HG03025 (cell line): ENCODE measurements around the gene ERC2.
"Not testable (repeated sequence)": the region's sequence is repeated elsewhere in the genome, so short reads cannot be mapped to it uniquely, and the experiment has no call there.

Experiments used
- ATAC-seq: cut with Tn5 transposase; IDR thresholded peaks from one replicate; pipeline ENCODE4 v1.9.1; 2021; ENCODE audit warnings: mild to moderate bottlenecking, moderate library complexity; ENCODE audit not compliant: unreplicated experiment, low FRiP score

The ERC2 gene

GRCh38 chr3:55870594-55870993, 597.7 kb downstream of the ERC2 start:
- no peak for ATAC-seq

GRCh38 chr3:55868347-55868746, 599.9 kb downstream of the ERC2 start:
- ATAC-seq: no peak

DNA sequence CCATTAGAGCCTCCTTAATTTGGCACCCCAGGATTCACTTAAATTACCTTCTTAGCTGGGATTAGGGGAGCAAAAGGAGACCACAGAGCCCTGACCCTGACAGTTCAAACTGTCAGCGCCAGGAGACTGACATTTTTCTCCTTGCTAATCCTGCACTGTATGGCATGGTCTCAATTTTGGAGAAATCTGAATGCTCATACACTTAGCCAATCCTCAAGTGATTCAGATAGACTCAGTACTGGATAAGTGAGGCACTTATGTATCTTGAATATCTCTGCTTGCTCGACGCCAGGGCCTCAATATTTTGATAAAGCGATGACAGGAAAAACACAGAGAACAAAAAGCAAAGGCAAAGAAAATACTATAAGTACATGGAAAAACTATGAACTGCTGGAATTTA, 605.2 kb downstream of the ERC2 start:
- no peak for ATAC-seq

GRCh38 chr3:55860049-55860721, 608.1 kb downstream of the ERC2 start:
- ATAC-seq: no peak

GRCh38 chr3:55859305-55859704, 609.0 kb downstream of the ERC2 start:
- no peak for ATAC-seq

DNA sequence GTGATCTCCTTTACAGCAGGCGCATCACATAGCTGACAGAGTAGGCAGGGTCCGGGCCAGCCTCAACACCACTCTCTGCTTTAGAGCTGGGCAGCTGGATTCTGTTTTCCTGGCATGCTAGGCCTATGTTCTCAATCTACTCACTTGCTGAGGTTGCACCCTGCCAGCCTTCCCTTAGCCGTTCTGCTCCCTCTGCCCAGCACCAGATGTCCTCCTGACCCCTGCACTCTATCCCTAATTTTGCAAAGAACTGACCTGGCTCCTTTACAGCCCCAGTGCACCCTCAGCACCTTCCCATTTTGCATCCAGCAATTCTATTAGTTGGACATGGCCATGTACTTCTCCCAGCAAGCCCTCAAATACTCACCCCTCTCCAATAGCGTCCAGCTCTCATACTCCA, 609.5 kb downstream of the ERC2 start:
- ATAC-seq: no peak

GRCh38 chr3:55858302-55858701, 610.0 kb downstream of the ERC2 start:
- no peak for ATAC-seq

GRCh38 chr3:55857633-55858032, 610.6 kb downstream of the ERC2 start:
- no peak for ATAC-seq

- no peak for ATAC-seq
Observed at GRCh38 chr3:55855311-55855710, 613.0 kb downstream of the ERC2 start.

DNA sequence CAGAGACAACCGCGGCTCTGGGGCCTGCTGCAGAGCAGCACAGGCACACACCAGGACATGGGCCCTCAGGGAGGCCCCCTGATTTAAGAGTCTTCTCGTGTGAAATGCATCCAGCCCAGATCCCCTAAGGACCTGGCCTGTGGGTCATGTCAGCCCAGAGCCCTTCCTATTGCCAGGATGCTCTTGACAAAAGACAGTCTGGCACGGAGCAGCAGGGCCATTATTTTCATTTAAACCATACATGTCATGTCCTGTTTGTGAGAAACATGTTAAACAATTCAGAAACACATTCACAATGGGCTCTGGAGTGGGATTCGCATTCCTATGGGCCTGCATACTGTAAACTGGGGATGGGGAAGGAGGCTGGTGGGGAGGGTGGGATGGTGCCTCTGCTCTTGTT, 613.8 kb downstream of the ERC2 start:
- ATAC-seq: no peak

GRCh38 chr3:55852326-55852725, 615.9 kb downstream of the ERC2 start:
- ATAC-seq: no peak

DNA sequence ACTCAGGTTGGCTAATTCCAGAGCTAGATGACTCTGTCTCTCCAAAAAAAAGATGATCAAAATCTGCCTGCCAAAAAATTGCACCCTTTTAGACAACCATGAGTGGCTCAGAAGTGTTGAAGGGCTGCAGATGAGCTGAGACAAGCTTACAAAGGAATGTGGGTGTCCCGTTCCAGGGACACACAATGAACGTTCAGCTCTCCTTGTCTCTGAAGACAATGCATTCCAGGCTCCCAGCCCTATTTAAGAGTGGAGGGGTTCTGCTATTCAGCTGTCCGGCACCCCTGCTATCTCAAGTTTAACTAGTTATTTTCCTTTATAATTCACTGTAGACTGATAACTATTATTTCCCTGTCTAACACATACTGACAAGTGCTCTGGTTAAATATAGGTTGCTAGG, 626.1 kb downstream of the ERC2 start:
- no peak for ATAC-seq

DNA sequence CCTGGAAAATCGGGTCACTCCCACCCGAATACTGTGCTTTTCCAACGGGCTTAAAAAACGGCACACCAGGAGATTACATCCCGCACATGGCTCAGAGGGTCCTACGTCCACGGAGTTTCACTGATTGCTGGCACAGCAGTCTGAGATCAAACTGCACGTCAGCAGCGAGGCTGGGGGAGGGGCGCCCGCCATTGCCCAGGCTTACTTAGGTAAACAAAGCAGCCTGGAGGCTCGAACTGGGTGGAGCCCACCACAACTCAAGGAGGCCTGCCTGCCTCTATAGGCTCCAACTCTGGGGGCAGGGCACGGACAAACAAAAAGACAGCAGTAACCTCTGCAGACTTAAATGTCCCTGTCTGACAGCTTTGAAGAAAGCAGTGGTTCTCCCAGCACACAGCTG, 636.4 kb downstream of the ERC2 start:
- ATAC-seq: not testable (repeated sequence)

- ATAC-seq: no peak
Observed at GRCh38 chr3:55828712-55829111, 639.6 kb downstream of the ERC2 start.

DNA sequence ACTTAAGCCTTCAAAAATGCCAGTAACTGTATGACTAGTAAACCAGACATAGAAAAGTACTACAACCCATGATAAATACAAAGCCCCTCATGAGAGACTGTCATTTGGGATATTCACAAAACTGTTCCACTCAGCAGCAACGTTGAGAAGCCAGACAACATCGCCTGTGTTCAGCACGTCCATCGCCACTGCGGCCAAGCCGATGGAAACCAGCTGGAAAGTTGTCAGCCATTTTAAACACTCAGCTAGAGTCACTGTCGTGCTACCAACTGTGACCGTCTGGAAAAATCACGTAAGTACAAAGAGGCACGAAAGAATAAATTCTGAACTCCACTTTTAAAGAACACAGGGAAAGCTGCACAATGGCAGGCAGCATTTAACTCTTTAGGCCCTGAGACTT, 640.5 kb downstream of the ERC2 start:
- ATAC-seq: no peak

DNA sequence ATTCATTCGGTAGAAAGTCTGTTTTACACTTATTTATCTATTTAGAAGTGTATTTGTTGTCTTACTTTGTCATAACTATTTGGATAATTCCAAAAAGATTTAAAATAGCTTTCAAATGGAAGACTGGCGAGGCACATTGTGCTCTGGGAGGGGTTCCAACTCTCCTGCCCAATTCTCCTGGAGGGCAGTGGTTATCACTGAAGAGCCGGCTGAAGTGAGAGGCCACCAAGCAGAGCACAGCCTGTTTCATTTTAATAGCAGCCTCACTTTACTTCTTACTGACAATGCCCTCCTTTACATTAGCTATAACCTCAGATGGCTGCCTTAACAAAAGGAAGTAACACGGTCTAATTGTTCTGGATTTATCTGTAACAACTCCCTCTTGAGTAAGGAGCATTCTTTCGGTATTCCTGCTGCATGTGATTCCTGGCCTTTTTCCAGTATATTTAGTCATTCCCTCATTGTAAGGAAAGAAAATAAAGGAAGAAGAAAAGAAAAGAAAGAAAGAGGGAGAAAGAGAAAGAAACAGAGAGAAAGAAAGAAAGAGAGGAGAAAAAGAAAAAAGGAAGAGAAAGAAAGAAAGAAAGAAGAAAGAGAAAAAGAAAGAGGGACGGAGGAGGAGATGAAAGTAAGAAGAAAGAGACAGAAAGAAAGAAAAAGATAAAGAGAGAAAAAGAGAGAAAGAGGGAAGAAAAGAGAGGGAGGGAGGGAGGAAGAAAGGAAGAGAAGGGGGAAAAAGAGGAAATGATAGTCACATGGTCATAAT, 641.4 kb downstream of the ERC2 start:
- ATAC-seq: no peak

GRCh38 chr3:55826097-55826496, 642.2 kb downstream of the ERC2 start:
- ATAC-seq: no peak

GRCh38 chr3:55824406-55824805, 643.9 kb downstream of the ERC2 start:
- no peak for ATAC-seq

DNA sequence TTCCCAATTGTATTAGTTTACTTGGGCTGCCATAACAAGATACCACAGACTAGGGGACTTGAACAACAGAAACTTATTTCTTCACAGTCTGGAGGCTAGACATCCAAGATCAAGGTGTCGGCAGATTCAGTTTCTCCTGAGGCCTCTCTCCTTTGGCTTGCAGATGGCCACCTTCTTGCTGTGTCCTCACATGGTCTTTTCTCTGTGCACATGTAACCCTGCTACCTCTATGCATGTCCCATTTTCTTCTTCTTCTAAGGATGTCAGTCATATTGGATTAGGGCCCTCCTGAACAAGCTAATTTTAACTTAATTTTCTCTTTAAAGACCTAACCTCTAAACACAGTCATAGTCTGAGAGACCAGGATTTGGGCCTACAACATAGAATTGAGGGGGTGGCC, 644.4 kb downstream of the ERC2 start:
- no peak for ATAC-seq

DNA sequence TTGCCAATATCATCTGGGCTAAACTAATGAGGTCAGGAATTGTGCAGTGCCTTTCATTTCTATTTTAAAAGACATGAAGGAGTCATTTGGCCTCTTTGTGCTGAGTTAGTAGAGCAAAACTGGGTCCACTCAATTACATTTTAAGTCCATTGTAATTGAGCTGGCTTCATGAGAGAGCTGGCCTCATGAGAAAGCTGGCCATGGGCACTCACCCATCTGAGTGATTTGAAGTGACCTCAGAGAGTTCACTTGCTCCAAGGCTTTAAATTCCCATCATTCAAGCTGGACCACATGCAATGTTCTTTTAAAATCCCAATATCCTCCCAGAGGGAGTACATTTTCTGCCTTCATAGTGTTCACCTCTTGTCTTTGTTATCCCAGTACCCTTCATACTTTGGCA, 645.3 kb downstream of the ERC2 start:
- ATAC-seq: no peak

GRCh38 chr3:55819005-55819404, 649.3 kb downstream of the ERC2 start:
- ATAC-seq: no peak

DNA sequence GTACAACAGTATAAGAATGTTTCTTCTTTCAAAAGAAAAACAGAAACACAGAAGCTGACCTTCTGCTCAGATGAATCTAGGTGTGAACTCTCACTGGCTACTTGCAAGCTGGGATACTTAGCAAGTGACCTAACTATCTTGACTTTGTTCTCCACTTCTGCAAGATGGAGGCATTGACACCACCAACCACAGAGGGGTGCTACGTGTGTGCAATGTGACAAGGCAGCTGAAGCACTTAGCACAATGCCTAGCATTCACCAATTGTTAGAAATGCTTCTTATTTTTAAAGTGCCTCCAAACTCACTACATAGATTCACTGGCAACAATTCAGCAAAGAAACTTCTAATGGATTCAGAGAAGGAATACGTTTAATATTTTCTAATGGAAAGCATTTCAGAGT, 649.8 kb downstream of the ERC2 start:
- ATAC-seq: no peak
